HCT116 (cell line): Measurements from ENCODE around the gene OASL. TPM values are rescaled to one million over a fixed set of nuclear protein-coding genes. Genes with fewer than 3 reads are reported as not detected.
A peak's percentile ranks its signal among the peaks of the same experiment; 100 is the strongest.

Source experiments
- ATAC-seq: fragments of 200-7000 bp; cut with Tn5 transposase; 2 replicates; pipeline ENCODE4 v1.9.1; 2020; ENCODE audit warnings: mild to moderate bottlenecking, moderate library complexity
- BruUV-seq: library from RNA; stranded (reverse); fragments of 400-500 nt; replicated peaks from 2 replicates; lab custom pipeline; 2021; lab: Mats Ljungman, UMichigan
- CTCF ChIA-PET: fragments of 300-600 bp; sonication (Branson Sonifier 250); formaldehyde crosslinking; loops from one replicate; lab custom pipeline; 2021; ENCODE audit warnings: antibody characterized with exemption; lab: Charles Lee
- POLR2A ChIA-PET: fragments of 300-600, 350-600 bp; sonication (Branson Sonifier 250); formaldehyde crosslinking; loops from one replicate; lab custom pipeline; 2021; ENCODE audit warnings: antibody characterized with exemption; lab: Charles Lee
- RAD21 ChIA-PET, 2 experiments: fragments of 300-600 bp; sonication (Branson Sonifier 250); formaldehyde crosslinking; loops; one replicate each; lab custom pipeline; 2023; ENCODE audit warnings: low total read pairs in 2 of 2; ENCODE audit not compliant: uncharacterized antibody in 2 of 2, unreplicated experiment in 2 of 2, low non-redundant PET in 1 of 2; lab: Charles Lee
- DNase-seq: peaks from one replicate; pipeline ENCODE4 v3.0.0-alpha.2; 2010; ENCODE audit warnings: low read depth, low spot score
- H2AFZ ChIP-seq: fragments of 200-600 bp; shearing (Covaris generic), sonication (generic); 2 replicates; pipeline ENCODE4 v1.6.1; 2017; ENCODE audit warnings: low read depth, mixed run types, mixed read lengths, antibody characterized with exemption, low read length; ENCODE audit not compliant: poor library complexity, severe bottlenecking
- H3K27ac ChIP-seq: 2 replicates; pipeline ENCODE4 v1.5.1; 2012; ENCODE audit warnings: low read depth, low read length
- H3K27me3 ChIP-seq: fragments of 200-600 bp; sonication (generic); 2 replicates; pipeline ENCODE4 v1.6.1; 2016; ENCODE audit warnings: mixed run types, low read length, mixed read lengths; ENCODE audit not compliant: insufficient read depth
- H3K36me3 ChIP-seq, 2 experiments: fragments of 200-500 bp in 1 of 2; fragments of 200-600 bp in 1 of 2; sonication (Bioruptor generic) in 1 of 2; sonication (generic) in 1 of 2; 2 replicates each; pipeline versions ENCODE4 v1.5.1 to v1.6.1; 2014 to 2016; ENCODE audit warnings: low read length in 2 of 2, inconsistent platforms in 1 of 2, mixed read lengths in 1 of 2, mixed run types in 1 of 2; ENCODE audit not compliant: insufficient read depth in 2 of 2, control insufficient read depth in 1 of 2
- H3K4me1 ChIP-seq, 2 experiments: fragments of 200-600 bp in 1 of 2; sonication (generic) in 1 of 2; 2 replicates each; pipeline versions ENCODE4 v1.5.1 to v1.6.1; 2012 to 2017; ENCODE audit warnings: low read length in 2 of 2, inconsistent platforms in 1 of 2, mild to moderate bottlenecking in 1 of 2, mixed read lengths in 1 of 2, mixed run types in 1 of 2, moderate library complexity in 1 of 2; ENCODE audit not compliant: insufficient read depth in 2 of 2, control insufficient read depth in 1 of 2
- H3K4me2 ChIP-seq: fragments of 200-600 bp; sonication (generic); 2 replicates; pipeline ENCODE4 v1.6.1; 2017; ENCODE audit warnings: mixed run types, low read length, mixed read lengths
- H3K4me3 ChIP-seq, 2 experiments: fragments of 200-600 bp in 1 of 2; sonication (generic) in 1 of 2; replicated peaks in 1 of 2; 2 replicates each; pipeline ENCODE4 v1.5.1; 2011 to 2016; ENCODE audit warnings: low read length in 2 of 2, control low read depth in 1 of 2, low read depth in 1 of 2, mild to moderate bottlenecking in 1 of 2, mixed read lengths in 1 of 2, mixed run types in 1 of 2
- H3K79me2 ChIP-seq: fragments of 200-600 bp; sonication (generic); 2 replicates; pipeline ENCODE4 v1.6.1; 2017; ENCODE audit warnings: mild to moderate bottlenecking, mixed run types, low read length, moderate library complexity, mixed read lengths; ENCODE audit not compliant: insufficient read depth
- H3K9ac ChIP-seq: fragments of 200-600 bp; sonication (generic); 2 replicates; pipeline ENCODE4 v1.6.1; 2016; ENCODE audit warnings: low read length, mixed read lengths
- H3K9me2 ChIP-seq: fragments of 200-600 bp; sonication (generic), shearing (Covaris generic); 2 replicates; pipeline ENCODE4 v1.6.1; 2017; ENCODE audit warnings: mixed run types, mild to moderate bottlenecking, moderate library complexity; ENCODE audit not compliant: insufficient read depth
- H3K9me3 ChIP-seq, 2 experiments: fragments of 200-500 bp in 1 of 2; fragments of 200-600 bp in 1 of 2; sonication (Bioruptor generic) in 1 of 2; sonication (generic) in 1 of 2; 2 replicates each; pipeline ENCODE4 v1.6.1; 2014 to 2017; ENCODE audit warnings: low read length in 2 of 2, mixed read lengths in 2 of 2, inconsistent platforms in 1 of 2, low read depth in 1 of 2, mild to moderate bottlenecking in 1 of 2, mixed run types in 1 of 2, moderate library complexity in 1 of 2; ENCODE audit not compliant: control insufficient read depth in 1 of 2, insufficient read depth in 1 of 2
- H4K20me1 ChIP-seq: fragments of 200-600 bp; sonication (generic), shearing (Covaris generic); 2 replicates; pipeline ENCODE4 v1.6.1; 2017; ENCODE audit warnings: mixed run types, mild to moderate bottlenecking, moderate library complexity; ENCODE audit not compliant: insufficient read depth
- CTCF ChIP-seq, 3 experiments: fragments of 200-600 bp in 1 of 3; sonication (generic) in 1 of 3; IDR thresholded peaks in 2 of 3; conservative IDR thresholded peaks in 1 of 3; 2 replicates each; pipeline ENCODE4 v1.5.1; 2012 to 2017; ENCODE audit warnings: low read depth in 2 of 3, low read length in 2 of 3, antibody characterized with exemption in 1 of 3, borderline replicate concordance in 1 of 3, control low read depth in 1 of 3, mild to moderate bottlenecking in 1 of 3, mixed read lengths in 1 of 3, mixed run types in 1 of 3, moderate library complexity in 1 of 3; ENCODE audit not compliant: insufficient read depth in 1 of 3
- POLR2A ChIP-seq: IDR thresholded peaks from 2 replicates; pipeline ENCODE4 v1.7.0; 2011; ENCODE audit warnings: borderline replicate concordance; ENCODE audit not compliant: insufficient read depth, insufficient read length; ENCODE audit errors: extremely low read depth
- RAD21 ChIP-seq: IDR thresholded peaks from 2 replicates; pipeline ENCODE4 v1.6.1; 2012; ENCODE audit warnings: low read depth, mild to moderate bottlenecking
- REST ChIP-seq: IDR thresholded peaks from 2 replicates; pipeline ENCODE4 v1.6.1; 2012; ENCODE audit warnings: low read depth
- TCF7L2 ChIP-seq: IDR thresholded peaks from 2 replicates; pipeline ENCODE4 v1.7.0; 2011; ENCODE audit warnings: borderline replicate concordance, inconsistent platforms; ENCODE audit not compliant: insufficient read depth, insufficient read length; ENCODE audit errors: extremely low read depth
- intact Hi-C: fragments of 100-400 bp; cut with micrococcal nuclease; formaldehyde crosslinking; loops from 2 replicates; pipeline ENCODE4 v1.10.0; 2022
- total RNA-seq: library from RNA; stranded (reverse); gene quantifications from one replicate; pipeline ENCODE4 v1.2.1, GENCODE V29; 2021; ENCODE audit not compliant: unreplicated experiment

The OASL gene
- total RNA-seq, 1 experiment from 2014 or later, result 4.1 TPM

DNA sequence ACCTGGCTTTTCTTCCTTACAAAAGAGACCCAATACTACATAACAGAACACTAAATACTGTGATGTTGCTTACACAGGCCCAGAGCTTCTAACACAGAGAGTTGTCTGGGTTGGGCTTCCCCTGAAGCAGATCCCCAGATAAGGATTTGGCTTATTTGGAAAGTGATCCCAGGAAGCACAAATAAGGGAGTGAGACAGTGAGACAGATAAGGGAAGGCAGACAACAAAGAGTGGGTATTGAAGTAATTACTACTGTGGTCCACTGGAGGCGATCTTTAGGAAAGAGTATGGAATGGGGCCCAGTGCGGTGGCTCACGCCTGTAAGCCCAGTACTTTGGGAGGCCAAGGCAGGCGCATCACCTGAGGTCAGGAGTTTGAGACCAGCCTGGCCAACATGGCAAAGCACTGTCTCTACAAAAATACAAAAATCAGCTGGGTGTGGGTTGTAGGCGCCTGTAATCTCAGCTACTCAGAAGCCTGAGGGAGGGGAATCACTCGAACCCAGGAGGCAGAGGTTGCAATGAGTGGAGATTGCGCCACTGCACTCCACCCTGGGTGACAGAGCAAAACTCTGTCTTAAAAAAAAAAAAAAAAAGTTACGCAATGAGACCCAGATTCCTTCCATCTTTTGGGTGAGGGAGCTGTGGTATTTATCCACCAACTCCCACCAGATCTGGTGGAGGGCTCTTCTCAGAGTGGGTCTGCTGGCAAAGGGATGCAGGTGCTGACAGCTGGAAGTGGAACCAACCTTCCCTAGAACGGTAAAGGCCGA lies 12.6 kb downstream of the OASL start:
- Histone ChIP-seq H3K9ac (no peak overlapping the region), H3K27me3 (no peaks in the 10 kb centered on the region), H3K4me1 (peaks cover 0 to 8% of the 10 kb centered on the region in 2 experiments; a peak in 1 of 4 replicates), H4K20me1 (no peaks in the 10 kb centered on the region), H2AFZ (no peak overlapping the region), H3K4me2 (no peak overlapping the region), H3K36me3 (no peaks in the 10 kb centered on the region), H3K79me2 (no peaks in the 10 kb centered on the region), H3K9me3 (no peaks in the 10 kb centered on the region), H3K27ac (no peak overlapping the region), H3K4me3 (no peak overlapping the region), H3K9me2 (no peaks in the 10 kb centered on the region)
- BruUV-seq, result no TSS peak
- DNase-seq (no peak), ATAC-seq (peak; percentile 66)
- ChIA-PET CTCF (interaction anchor here (1.0 kb wide), 1 partner anchor 8 kb away, joined by 3 read pairs; no protein-coding TSS in a partner anchor), POLR2A (no interaction called here), RAD21 (no interaction called here)
- TF ChIP-seq TCF7L2 (no peak), REST (no peak), POLR2A (no peak), CTCF (IDR thresholded peaks at IDR 0.05 in 2 of 3, conservative IDR thresholded peaks at IDR 0.05 in 1 of 3; ENCODE audit: borderline replicate concordance in 1 of 3, insufficient read depth in 1 of 3, low read depth in 2 of 3, low read length in 2 of 3) (peak in 1 of 3 experiments; percentile 28; a peak in 1 of 6 replicates), RAD21 (no peak)
- intact Hi-C loops, result no loop called here
